Gastroesophageal sphincter (tissue), 4 donors: ENCODE results near the gene RPL11. TPM values are rescaled to one million over a fixed set of nuclear protein-coding genes. Genes with fewer than 3 reads are reported as not detected.

Experiments used
- ATAC-seq: fragments of 150-250 bp; one replicate; pipeline ENCODE4 v1.9.1; 2016; ENCODE audit warnings: mild to moderate bottlenecking, moderate library complexity
- H3K27ac ChIP-seq, 4 donors: fragments of 200-600 bp; sonication (generic) in 3 of 4; 1 replicate in 3 of 4; 2 replicates in 1 of 4; pipeline ENCODE4 v1.5.1; 2016 to 2019
- H3K27me3 ChIP-seq: fragments of 200-600 bp; sonication (generic); one replicate; pipeline ENCODE4 v1.5.1; 2019
- H3K36me3 ChIP-seq, 2 donors: fragments of 200-600 bp; sonication (generic); one replicate each; pipeline ENCODE4 v1.5.1; 2019; ENCODE audit warnings: control low read depth in 1 of 2
- H3K4me1 ChIP-seq, 3 donors: fragments of 200-600 bp; sonication (generic); 1 replicate in 2 of 3; 2 replicates in 1 of 3; pipeline ENCODE4 v1.5.1; 2016 to 2019; ENCODE audit warnings: control low read depth in 2 of 3
- H3K4me3 ChIP-seq, 2 donors: fragments of 200-600 bp; sonication (generic); one replicate each; pipeline ENCODE4 v1.5.1; 2019; ENCODE audit warnings: mild to moderate bottlenecking in 1 of 2, moderate library complexity in 1 of 2
- H3K9me3 ChIP-seq, 3 donors: fragments of 200-600 bp; sonication (generic); one replicate each; pipeline ENCODE4 v1.5.1; 2017 to 2019; ENCODE audit warnings: control low read depth in 2 of 3
- EP300 ChIP-seq: sonication (generic); formaldehyde crosslinking; IDR thresholded peaks from one replicate; pipeline ENCODE4 v1.6.1; 2017; ENCODE audit warnings: antibody characterized with exemption, mild to moderate bottlenecking
- POLR2A ChIP-seq, 2 donors: fragments of 450-650 bp; IDR thresholded peaks; one replicate each; pipeline ENCODE4 v1.6.1; 2017; ENCODE audit warnings: antibody characterized with exemption in 2 of 2, mild to moderate bottlenecking in 2 of 2, moderate library complexity in 1 of 2
- POLR2AphosphoS5 ChIP-seq: sonication (generic); formaldehyde crosslinking; IDR thresholded peaks from one replicate; pipeline ENCODE4 v1.6.1; 2017; ENCODE audit warnings: antibody characterized with exemption
- WGBS, 2 donors: methylation state at CpG; one replicate each; pipeline ENCODE4 v1.1.5; 2018; ENCODE audit warnings: low coverage in 1 of 2; 5-methylcytosine and 5-hydroxymethylcytosine counted together
- total RNA-seq, 4 donors: library from RNA; depleted of rRNA; stranded (reverse); fragments of >200 nt; gene quantifications; one replicate each; pipeline ENCODE4 v1.1.0, GENCODE V29; 2016
- TF ChIP-seq, protein P1 (sequence below), 4 experiments: fragments of 200-600 bp in 2 of 4; fragments of 450-650 bp in 2 of 4; sonication (generic) in 1 of 4; IDR thresholded peaks; one replicate each; pipeline ENCODE4 v1.5.1; 2017 to 2019; ENCODE audit warnings: antibody characterized with exemption in 4 of 4, mild to moderate bottlenecking in 2 of 4, moderate library complexity in 2 of 4

RPL11 gene
- total RNA-seq: 1,000 to 10,000 TPM in 2 of 4 donors, 100 to 1,000 TPM in 2; 636 to 1,268 (median 935) TPM

DNA sequence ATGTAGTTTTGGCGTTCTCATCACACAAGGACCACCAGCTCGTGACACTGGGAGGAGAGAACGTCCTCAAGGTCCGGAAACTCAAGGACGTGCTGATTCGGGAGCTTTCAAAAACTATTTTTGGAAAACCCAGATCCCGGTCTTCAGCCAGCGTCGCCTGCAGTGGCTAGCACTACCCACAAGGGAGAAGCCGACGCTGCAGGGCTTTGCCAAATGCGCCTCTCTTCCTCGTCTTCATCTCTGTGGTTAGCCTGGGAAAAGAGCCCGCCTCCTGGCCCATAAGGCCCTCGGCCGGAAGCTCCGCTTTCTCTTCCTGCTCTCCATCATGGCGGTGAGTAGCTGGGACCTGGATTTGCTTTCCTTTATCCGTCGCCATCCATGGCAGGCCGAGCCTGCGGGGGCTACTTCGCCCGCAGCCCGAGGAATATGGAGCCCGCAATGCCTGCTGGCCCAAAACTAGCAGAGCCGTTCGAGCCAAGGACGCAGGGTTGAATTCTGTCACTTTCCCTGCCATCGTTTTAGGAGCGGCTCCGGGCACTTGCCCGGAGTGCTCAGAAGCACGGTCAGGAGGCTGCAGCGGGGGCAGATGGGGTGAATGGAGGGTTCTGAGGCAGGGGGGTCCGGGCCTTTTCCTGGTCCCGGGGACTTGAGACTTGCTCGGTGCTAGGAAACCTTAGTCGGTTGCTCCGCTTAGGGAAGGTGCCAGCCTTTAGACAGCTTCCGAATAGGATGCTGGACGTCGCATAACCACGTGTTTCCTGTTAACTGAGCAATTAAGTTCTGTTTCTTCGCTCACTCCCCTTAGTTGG, at the start of gene RPL11:
Gene RPL11, plus strand, starts transcription at position 308 of the 809 bp plus-strand sequence. Its CDS starts 18 bp downstream, at position 326.
- Histone ChIP-seq H3K27ac (peak within 1 kb of the TSS; percentile 64 to 87 (median 87)), H3K27me3 (no peaks in the 10 kb centered on the region), H3K4me3 (peak within 1 kb of the TSS; percentile 86 to 89), H3K9me3 (no peaks in the 10 kb centered on the region), H3K4me1 (peaks cover 5 to 46% (median 12%) of the 10 kb centered on the region in 3 donors), H3K36me3 (peaks cover 2 to 43% of the 10 kb centered on the region in 2 donors)
- peak; percentile 78 to 88 for TF ChIP-seq POLR2A (IDR thresholded peaks at IDR 0.05)
- no peak for TF ChIP-seq EP300
- TF ChIP-seq POLR2AphosphoS5: peak; percentile 95
- TF ChIP-seq, protein P1, sequence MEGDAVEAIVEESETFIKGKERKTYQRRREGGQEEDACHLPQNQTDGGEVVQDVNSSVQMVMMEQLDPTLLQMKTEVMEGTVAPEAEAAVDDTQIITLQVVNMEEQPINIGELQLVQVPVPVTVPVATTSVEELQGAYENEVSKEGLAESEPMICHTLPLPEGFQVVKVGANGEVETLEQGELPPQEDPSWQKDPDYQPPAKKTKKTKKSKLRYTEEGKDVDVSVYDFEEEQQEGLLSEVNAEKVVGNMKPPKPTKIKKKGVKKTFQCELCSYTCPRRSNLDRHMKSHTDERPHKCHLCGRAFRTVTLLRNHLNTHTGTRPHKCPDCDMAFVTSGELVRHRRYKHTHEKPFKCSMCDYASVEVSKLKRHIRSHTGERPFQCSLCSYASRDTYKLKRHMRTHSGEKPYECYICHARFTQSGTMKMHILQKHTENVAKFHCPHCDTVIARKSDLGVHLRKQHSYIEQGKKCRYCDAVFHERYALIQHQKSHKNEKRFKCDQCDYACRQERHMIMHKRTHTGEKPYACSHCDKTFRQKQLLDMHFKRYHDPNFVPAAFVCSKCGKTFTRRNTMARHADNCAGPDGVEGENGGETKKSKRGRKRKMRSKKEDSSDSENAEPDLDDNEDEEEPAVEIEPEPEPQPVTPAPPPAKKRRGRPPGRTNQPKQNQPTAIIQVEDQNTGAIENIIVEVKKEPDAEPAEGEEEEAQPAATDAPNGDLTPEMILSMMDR (IDR thresholded peaks at IDR 0.05): peak; percentile 73 to 87 (median 78)
- peak; percentile 100 for ATAC-seq
- WGBS, 2 donors: 2% methylated on average over 13 of the region's 45 CpGs; no CpG with 5 or more reads in 1 of the 2 donors

DNA sequence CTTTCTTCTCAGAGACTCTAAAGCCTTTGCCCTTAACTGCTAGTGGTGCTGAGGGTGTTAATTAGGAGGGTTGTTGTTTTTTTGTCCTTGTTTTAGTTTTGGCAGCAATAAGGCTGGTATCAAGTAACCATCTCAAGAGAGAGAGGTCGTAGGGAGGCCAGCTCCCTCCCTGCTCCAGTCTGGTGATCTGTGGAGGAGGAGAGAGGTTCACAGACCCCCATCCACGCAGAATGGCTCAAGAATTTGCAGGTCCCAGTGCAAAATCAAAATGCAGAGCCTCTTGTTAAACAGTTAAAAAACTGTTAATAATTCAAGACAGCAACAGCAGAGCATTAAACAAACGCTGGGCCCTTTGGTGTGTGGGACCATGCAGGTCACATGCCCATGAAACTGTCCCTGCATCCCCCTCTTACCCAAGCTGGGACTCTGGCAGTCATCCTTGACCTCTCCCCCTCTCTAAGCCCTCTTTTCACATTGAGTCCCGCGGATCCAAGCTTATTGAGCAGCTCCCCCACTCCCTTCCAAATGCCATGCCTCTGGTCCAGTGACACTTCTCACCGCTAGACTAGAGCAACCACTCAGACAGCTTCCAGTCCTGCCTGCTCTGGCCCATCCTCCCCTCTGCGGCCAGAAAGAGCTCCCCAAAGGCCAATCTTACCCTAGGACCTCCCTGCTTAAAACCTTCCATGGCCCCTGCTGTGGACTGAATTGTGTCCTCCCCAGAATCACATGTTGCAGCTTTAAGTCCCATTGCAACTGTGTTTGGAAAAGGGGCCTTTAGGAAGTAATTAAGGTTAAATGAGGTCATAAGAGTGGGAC, 47.7 kb upstream of the RPL11 start:
- Histone ChIP-seq H3K27ac (no peak overlapping the region), H3K36me3 (no peaks in the 10 kb centered on the region), H3K4me3 (no peak overlapping the region), H3K9me3 (no peaks in the 10 kb centered on the region), H3K27me3 (no peaks in the 10 kb centered on the region), H3K4me1 (peaks cover 0 to 9% (median 3%) of the 10 kb centered on the region in 3 donors)
- ATAC-seq: no peak
- TF ChIP-seq, protein P1 (IDR thresholded peaks at IDR 0.05): no peak
- TF ChIP-seq POLR2A (IDR thresholded peaks at IDR 0.05): no peak
- no peak for TF ChIP-seq POLR2AphosphoS5
- TF ChIP-seq EP300: no peak
- WGBS, 2 donors: 44 to 52% methylated on average over 4 to 6 of the region's 7 CpGs

DNA sequence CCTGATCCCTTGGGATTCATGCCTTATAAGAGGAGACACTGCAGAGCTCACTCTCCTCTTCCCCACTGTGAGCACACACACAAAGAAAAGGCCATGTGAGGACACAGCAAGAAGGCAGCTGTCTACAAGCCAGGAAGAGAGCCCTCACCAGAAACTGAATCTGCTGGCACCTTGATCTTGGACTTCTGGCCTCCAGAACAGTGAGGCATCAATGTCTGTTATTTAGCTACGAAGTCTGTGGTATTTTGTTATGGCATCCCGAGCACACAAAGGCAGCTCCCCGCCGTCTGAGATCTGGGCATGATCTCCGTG, 47.1 kb upstream of the RPL11 start:
- H3K4me1 ChIP-seq: peaks cover 0 to 9% (median 0%) of the 10 kb centered on the region in 3 donors
- H3K27ac ChIP-seq: no peak overlapping the region
- no peaks in the 10 kb centered on the region for H3K27me3 ChIP-seq
- 75% methylated on average over 4 of the region's 5 CpGs; no CpG with 5 or more reads in 1 of the 2 donors for WGBS, 2 donors
- no peaks in the 10 kb centered on the region for H3K9me3 ChIP-seq
- H3K36me3 ChIP-seq: no peaks in the 10 kb centered on the region
- H3K4me3 ChIP-seq: no peak overlapping the region
- no peak for ATAC-seq
- TF ChIP-seq EP300: no peak

DNA sequence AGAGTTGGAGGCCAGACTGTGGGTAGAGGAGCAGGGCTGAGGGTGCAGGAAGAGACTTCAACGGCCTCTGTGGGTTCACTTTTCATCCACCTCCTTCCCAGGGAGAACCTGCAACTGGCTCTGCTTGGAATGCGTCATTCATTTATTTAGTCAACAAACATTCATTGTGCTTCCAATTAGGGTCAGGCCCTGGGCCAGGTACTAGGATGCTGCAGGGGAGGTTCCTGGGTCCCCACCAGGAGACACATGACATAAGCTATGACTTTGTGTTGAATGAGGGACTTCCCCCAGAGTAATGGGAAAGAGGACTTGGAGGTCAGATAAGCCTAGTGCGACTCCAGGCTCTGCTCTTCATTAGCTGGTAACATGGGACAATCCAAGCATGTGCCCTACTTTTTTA, 46.3 kb upstream of the RPL11 start:
- H3K4me3 ChIP-seq: no peak overlapping the region
- H3K27me3 ChIP-seq: peaks cover 3% of the 10 kb centered on the region
- no peaks in the 10 kb centered on the region for H3K9me3 ChIP-seq
- ATAC-seq: no peak
- TF ChIP-seq POLR2A (IDR thresholded peaks at IDR 0.05): no peak
- H3K36me3 ChIP-seq: no peaks in the 10 kb centered on the region
- 73 to 100% methylated on average over 2 of the region's 3 CpGs for WGBS, 2 donors
- H3K4me1 ChIP-seq: peaks cover 0 to 9% (median 0%) of the 10 kb centered on the region in 3 donors
- H3K27ac ChIP-seq: no peak overlapping the region

DNA sequence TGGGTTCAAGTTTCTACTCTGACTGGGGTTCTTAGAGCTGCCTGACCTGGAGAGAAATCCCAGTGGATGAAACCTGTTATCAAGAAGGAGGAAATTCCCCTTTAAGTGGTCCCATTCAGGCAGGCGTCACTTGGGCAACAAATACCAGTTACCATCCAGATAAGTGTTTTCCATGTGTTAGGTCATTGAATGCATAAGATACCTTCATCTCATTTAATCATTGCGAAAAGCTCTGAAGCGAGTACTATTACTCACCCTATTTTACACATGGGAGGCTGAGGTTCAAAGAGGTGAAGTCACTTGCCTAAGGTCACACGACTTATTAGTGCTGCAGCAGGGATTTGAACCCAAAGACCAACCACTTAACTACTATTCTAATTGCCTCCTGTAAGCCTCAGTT, 45.5 kb upstream of the RPL11 start:
- H3K27me3 ChIP-seq: peaks cover 7% of the 10 kb centered on the region
- TF ChIP-seq EP300: no peak
- no peaks in the 10 kb centered on the region for H3K36me3 ChIP-seq
- H3K27ac ChIP-seq: no peak overlapping the region
- 87 to 96% methylated on average over 3 of the region's 4 CpGs for WGBS, 2 donors
- ATAC-seq: no peak
- H3K4me1 ChIP-seq: peaks cover 0 to 9% (median 0%) of the 10 kb centered on the region in 3 donors
- no peaks in the 10 kb centered on the region for H3K9me3 ChIP-seq
- no peak overlapping the region for H3K4me3 ChIP-seq

DNA sequence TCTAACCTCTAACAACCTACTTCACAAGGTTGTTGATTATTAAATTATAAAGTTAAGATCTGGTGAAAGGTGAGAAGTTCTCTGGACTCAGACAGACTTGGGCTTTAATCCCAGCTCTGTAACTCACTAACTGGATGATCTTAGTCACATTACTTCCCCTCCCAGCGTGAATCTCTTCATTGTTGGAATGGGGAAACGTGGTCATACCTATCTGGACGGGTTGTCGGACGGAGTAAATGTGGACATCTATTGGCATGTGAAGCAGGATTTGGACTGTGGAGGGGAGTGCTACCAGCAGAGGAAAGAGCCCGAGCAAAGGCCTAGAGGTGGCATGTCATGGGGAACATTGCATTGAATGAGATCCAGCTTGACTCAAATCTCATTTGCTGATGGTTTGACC, 45.1 kb upstream of the RPL11 start:
- 69 to 92% methylated on average over 4 of the region's 6 CpGs for WGBS, 2 donors

More for the DNA sequence above, 45.1 kb upstream of the RPL11 start:
- no peaks in the 10 kb centered on the region for H3K9me3 ChIP-seq
- H3K27me3 ChIP-seq: peaks cover 7% of the 10 kb centered on the region
- H3K36me3 ChIP-seq: no peaks in the 10 kb centered on the region
- H3K4me3 ChIP-seq: no peak overlapping the region
- peaks cover 0 to 9% (median 0%) of the 10 kb centered on the region in 3 donors for H3K4me1 ChIP-seq
- TF ChIP-seq POLR2A (IDR thresholded peaks at IDR 0.05) (no peak), POLR2AphosphoS5 (no peak), EP300 (no peak)
- TF ChIP-seq, protein P1 (IDR thresholded peaks at IDR 0.05): no peak
- H3K27ac ChIP-seq: no peak overlapping the region
- ATAC-seq: no peak
